IMR-90 (cell line): ENCODE measurements around the gene NPPB. TPM values are rescaled to one million over a fixed set of nuclear protein-coding genes. Genes with fewer than 3 reads are reported as not detected.

ENCODE experiments used
- ATAC-seq: fragments of 200-7000 bp; cut with Tn5 transposase; 2 replicates; pipeline ENCODE4 v1.9.1; 2020; ENCODE audit warnings: low read depth, mild to moderate bottlenecking, moderate library complexity
- BruUV-seq: library from RNA; stranded (reverse); fragments of 400-500 nt; replicated peaks from 2 replicates; lab custom pipeline; 2021; lab: Mats Ljungman, UMichigan
- CTCF ChIA-PET: fragments of 300-600 bp; formaldehyde crosslinking; extraction: SDS; loops from one replicate; lab custom pipeline; 2021; ENCODE audit warnings: antibody characterized with exemption; lab: Yijun Ruan, JAX
- POLR2A ChIA-PET: fragments of 300-600 bp; sonication (Branson Sonifier 250); formaldehyde crosslinking; loops from one replicate; lab custom pipeline; 2022; ENCODE audit warnings: antibody characterized with exemption; ENCODE audit not compliant: unreplicated experiment; lab: Charles Lee
- DNase-seq: peaks from one replicate; pipeline ENCODE4 v3.0.0; 2013
- H2AFZ ChIP-seq: replicated peaks from 2 replicates; pipeline ENCODE3; 2013; ENCODE audit warnings: low read length, mild to moderate bottlenecking; ENCODE audit not compliant: poor library complexity
- H2AK5ac ChIP-seq: 2 replicates; pipeline ENCODE4 v1.6.1; 2013; ENCODE audit warnings: low read depth, low read length, inconsistent platforms
- H2AK9ac ChIP-seq: replicated peaks from 2 replicates; pipeline ENCODE3; 2013; ENCODE audit warnings: mild to moderate bottlenecking, low read depth, low read length, moderate library complexity; ENCODE audit not compliant: poor library complexity
- H2BK120ac ChIP-seq: 2 replicates; pipeline ENCODE4 v1.6.1; 2013; ENCODE audit warnings: low read depth, low read length, inconsistent platforms
- H2BK15ac ChIP-seq: 3 replicates; pipeline ENCODE4 v1.6.1; 2013; ENCODE audit warnings: low read depth, low read length, inconsistent platforms
- H2BK20ac ChIP-seq: 2 replicates; pipeline ENCODE4 v1.6.1; 2013; ENCODE audit warnings: low read depth, mild to moderate bottlenecking, inconsistent platforms, low read length, moderate library complexity
- H2BK5ac ChIP-seq: 2 replicates; pipeline ENCODE4 v1.6.1; 2013; ENCODE audit warnings: mild to moderate bottlenecking, low read depth, low read length, inconsistent platforms; ENCODE audit not compliant: poor library complexity, severe bottlenecking
- H3K14ac ChIP-seq: replicated peaks from 2 replicates; pipeline ENCODE4 v1.6.1; 2013; ENCODE audit warnings: low read depth, low read length, inconsistent platforms
- H3K18ac ChIP-seq: 2 replicates; pipeline ENCODE4 v1.6.1; 2013; ENCODE audit warnings: low read depth, low read length, control low read depth
- H3K23ac ChIP-seq: 2 replicates; pipeline ENCODE4 v1.6.1; 2013; ENCODE audit warnings: low read depth, low read length, inconsistent platforms
- H3K27ac ChIP-seq: 2 replicates; pipeline ENCODE4 v1.5.1; 2013; ENCODE audit warnings: mild to moderate bottlenecking, control low read depth, low read length; ENCODE audit not compliant: insufficient read depth
- H3K27me3 ChIP-seq: 2 replicates; pipeline ENCODE4 v1.6.1; 2013; ENCODE audit warnings: low read length; ENCODE audit not compliant: control insufficient read depth, insufficient read depth
- H3K36me3 ChIP-seq: 2 replicates; pipeline ENCODE4 v1.6.1; 2013; ENCODE audit warnings: low read length, mixed read lengths; ENCODE audit not compliant: control insufficient read depth, insufficient read depth
- H3K4ac ChIP-seq: 2 replicates; pipeline ENCODE4 v1.6.1; 2013; ENCODE audit warnings: low read depth, low read length, inconsistent platforms
- H3K4me1 ChIP-seq: 2 replicates; pipeline ENCODE4 v1.6.1; 2013; ENCODE audit warnings: low read length, mixed read lengths; ENCODE audit not compliant: control insufficient read depth, insufficient read depth
- H3K4me2 ChIP-seq: 2 replicates; pipeline ENCODE4 v1.6.1; 2013; ENCODE audit warnings: low read depth, mild to moderate bottlenecking, control low read depth, low read length, moderate library complexity
- H3K4me3 ChIP-seq: 2 replicates; pipeline ENCODE4 v1.5.1; 2013; ENCODE audit warnings: low read depth, mild to moderate bottlenecking, control low read depth, low read length, moderate library complexity; ENCODE audit not compliant: insufficient read depth
- H3K56ac ChIP-seq: 2 replicates; pipeline ENCODE4 v1.6.1; 2013; ENCODE audit warnings: low read length, inconsistent platforms; ENCODE audit not compliant: insufficient read depth; ENCODE audit errors: extremely low read depth
- H3K79me1 ChIP-seq, 2 experiments: 2 replicates each; pipeline ENCODE4 v1.6.1; 2013; ENCODE audit warnings: low read length in 2 of 2, inconsistent platforms in 1 of 2, low read depth in 1 of 2
- H3K9ac ChIP-seq: 2 replicates; pipeline ENCODE4 v1.6.1; 2013; ENCODE audit warnings: low read depth, low read length, control low read depth
- H3K9me1 ChIP-seq: 2 replicates; pipeline ENCODE4 v1.6.1; 2013; ENCODE audit warnings: low read length, inconsistent platforms; ENCODE audit not compliant: insufficient read depth
- H3K9me3 ChIP-seq: 2 replicates; pipeline ENCODE4 v1.6.1; 2013; ENCODE audit warnings: low read length; ENCODE audit not compliant: control insufficient read depth, insufficient read depth
- H4K20me1 ChIP-seq: 2 replicates; pipeline ENCODE4 v1.6.1; 2013; ENCODE audit warnings: low read length, inconsistent platforms; ENCODE audit not compliant: insufficient read depth
- H4K5ac ChIP-seq: 2 replicates; pipeline ENCODE4 v1.6.1; 2013; ENCODE audit warnings: mild to moderate bottlenecking, low read depth, low read length, control low read depth
- H4K8ac ChIP-seq, 2 experiments: 2 replicates each; pipeline ENCODE4 v1.6.1; 2013; ENCODE audit warnings: low read depth in 2 of 2, low read length in 2 of 2, control low read depth in 1 of 2, inconsistent platforms in 1 of 2
- H4K91ac ChIP-seq: 2 replicates; pipeline ENCODE4 v1.6.1; 2013; ENCODE audit warnings: low read depth, low read length, inconsistent platforms; ENCODE audit not compliant: insufficient read depth
- CEBPB ChIP-seq: IDR thresholded peaks from 2 replicates; pipeline ENCODE4 v1.6.1; 2012; ENCODE audit warnings: low read depth, low read length, improper control_type of control experiment
- CHD1 ChIP-seq: IDR thresholded peaks from 2 replicates; pipeline ENCODE4 v1.6.1; 2012; ENCODE audit warnings: low read depth, low read length, improper control_type of control experiment
- MXI1 ChIP-seq: IDR thresholded peaks from 2 replicates; pipeline ENCODE4 v1.6.1; 2012; ENCODE audit warnings: low read depth, mild to moderate bottlenecking, low read length, moderate library complexity, borderline replicate concordance
- NFE2L2 ChIP-seq: fragments of 150-350 bp; IDR thresholded peaks from 2 replicates; pipeline ENCODE4 v1.6.1; 2016; ENCODE audit warnings: low read depth, mild to moderate bottlenecking, low read length
- POLR2A ChIP-seq: IDR thresholded peaks from 2 replicates; pipeline ENCODE4 v1.6.1; 2012; ENCODE audit warnings: mild to moderate bottlenecking, low read depth, low read length
- RAD21 ChIP-seq: IDR thresholded peaks from 2 replicates; pipeline ENCODE4 v1.6.1; 2012; ENCODE audit warnings: low read length, improper control_type of control experiment
- SMC3 ChIP-seq: fragments of 150-350 bp; IDR thresholded peaks from 2 replicates; pipeline ENCODE4 v1.6.1; 2016; ENCODE audit warnings: low read depth, mild to moderate bottlenecking, antibody characterized with exemption, low read length, moderate library complexity
- WGBS, 2 experiments: methylation state at CpG; one replicate each; pipeline versions ENCODE4 v1.1.5 to v1.1.7; 2013; ENCODE audit warnings: missing lambda C conversion rate in 2 of 2; ENCODE audit not compliant: insufficient read length in 1 of 2; ENCODE audit errors: extremely low coverage in 2 of 2; 5-methylcytosine and 5-hydroxymethylcytosine counted together
- dilution Hi-C: fragments of 300-500 bp; cut with HindIII; formaldehyde crosslinking; loops from one replicate; pipeline ENCODE4 v1.14.3; 2018; ENCODE audit warnings: low sequenced_read_pairs; ENCODE audit not compliant: unreplicated experiment
- in situ Hi-C: fragments of 300-500 bp; cut with MboI; formaldehyde crosslinking; loops from 3 replicates; pipeline ENCODE4 v1.14.3; 2019; ENCODE audit warnings: low sequenced_read_pairs, inconsistent platforms, mixed read lengths
- intact Hi-C: fragments of 100-400 bp; cut with micrococcal nuclease; formaldehyde crosslinking; loops from 2 replicates; pipeline ENCODE4 v1.10.0; 2022
- polyA plus RNA-seq, 3 experiments: library from polyadenylated mRNA; depleted of rRNA; stranded (reverse); fragments of >200 nt; gene quantifications; 2 replicates each; pipeline ENCODE4 v1.2.3, GENCODE V29; 2012; ENCODE audit warnings: low replicate concordance in 1 of 3
- total RNA-seq: library from RNA; depleted of rRNA; stranded (reverse); fragments of >200 nt; gene quantifications from 2 replicates; pipeline ENCODE4 v1.2.3, GENCODE V29; 2012

Gene NPPB
- total and polyA plus RNA-seq, 2 of the 4 experiments (the other 2 are of a cell fraction), result not detected

DNA sequence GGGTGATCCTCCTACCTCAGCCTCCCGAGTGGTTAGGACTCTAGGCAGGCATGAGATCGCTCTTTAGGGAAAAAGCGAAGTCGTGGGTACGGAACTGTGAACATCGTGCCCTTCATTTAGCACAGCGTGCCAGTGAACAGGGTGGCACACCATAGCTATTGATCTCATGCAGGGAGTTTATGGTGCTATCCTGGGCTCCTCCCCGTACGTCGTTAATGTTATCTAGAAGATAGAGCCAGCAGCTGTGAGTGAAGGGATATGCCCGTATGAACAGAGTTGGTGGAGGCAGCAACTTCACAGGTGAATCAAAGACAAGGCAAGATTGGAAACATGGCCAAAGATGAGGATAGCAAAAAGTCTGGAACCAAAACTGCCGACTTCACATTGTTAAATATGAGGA, 41.6 kb downstream of the NPPB start:
- Histone ChIP-seq H3K56ac (no peak overlapping the region), H3K4ac (no peak overlapping the region), H2BK5ac (no peak overlapping the region), H2BK15ac (no peak overlapping the region), H2AK9ac (peak overlapping the region; percentile 34), H3K14ac (no peak overlapping the region), H3K4me1 (no peaks in the 10 kb centered on the region), H3K27ac (no peak overlapping the region), H4K8ac (no peak overlapping the region), H3K9me3 (no peaks in the 10 kb centered on the region), H3K23ac (no peak overlapping the region), H3K27me3 (no peaks in the 10 kb centered on the region), H3K18ac (no peak overlapping the region), H2BK20ac (no peak overlapping the region), H3K36me3 (peaks cover 31% of the 10 kb centered on the region), H3K9ac (no peak overlapping the region), H4K5ac (no peak overlapping the region), H3K9me1 (peaks cover 3% of the 10 kb centered on the region; the same call in 1 of the 2 replicates), H2AK5ac (no peak overlapping the region), H3K4me3 (no peak overlapping the region), H4K91ac (no peak overlapping the region), H2AFZ (no peak overlapping the region), H2BK120ac (no peak overlapping the region), H4K20me1 (peaks cover 3% of the 10 kb centered on the region; the same call in 1 of the 2 replicates), H3K79me1 (peaks cover 2 to 45% of the 10 kb centered on the region in 2 experiments; a peak in 3 of 4 replicates), H3K4me2 (no peak overlapping the region)
- ATAC-seq (no peak), DNase-seq (no peak)
- CTCF ChIA-PET, result no interaction called here
- intact Hi-C loops, result no loop called here
- in situ Hi-C loops, result no loop called here
- 93% methylated on average over 8 of the region's 12 CpGs; no CpG with 5 or more reads in 1 of the 2 experiments for WGBS, 2 experiments
- POLR2A ChIA-PET, result no interaction called here
- no peak for TF ChIP-seq RAD21
- TF ChIP-seq CEBPB, result no peak
- TF ChIP-seq MXI1, result no peak
- no peak for TF ChIP-seq NFE2L2
- TF ChIP-seq CHD1, result no peak
- no peak for TF ChIP-seq POLR2A
- no peak for TF ChIP-seq SMC3
- dilution Hi-C loops, result no loop called here
- BruUV-seq, result no TSS peak
